Erythroblast (primary cell): ENCODE data around the gene CTF1.

ENCODE experiments used
- GATA1 ChIP-seq: IDR thresholded peaks from 2 replicates; pipeline ENCODE4 v1.6.1; 2011; ENCODE audit warnings: low read depth, mild to moderate bottlenecking, control low read depth, low read length, moderate library complexity
- POLR2A ChIP-seq: IDR thresholded peaks from 2 replicates; pipeline ENCODE4 v1.6.1; 2011; ENCODE audit warnings: mild to moderate bottlenecking, low read length

GRCh38 chr16:30921459-30921747, 25.0 kb downstream of the CTF1 start:
- TF ChIP-seq POLR2A (no peak), GATA1 (no peak)
